Measurements from ENCODE around the gene IMMP2L. TPM values are rescaled to one million over a fixed set of nuclear protein-coding genes. Genes with fewer than 3 reads are reported as not detected.

IMMP2L gene
- total and polyA plus RNA-seq, 2 of the 4 experiments (the other 2 are of a cell fraction), result 5.8 to 9.3 TPM

DNA sequence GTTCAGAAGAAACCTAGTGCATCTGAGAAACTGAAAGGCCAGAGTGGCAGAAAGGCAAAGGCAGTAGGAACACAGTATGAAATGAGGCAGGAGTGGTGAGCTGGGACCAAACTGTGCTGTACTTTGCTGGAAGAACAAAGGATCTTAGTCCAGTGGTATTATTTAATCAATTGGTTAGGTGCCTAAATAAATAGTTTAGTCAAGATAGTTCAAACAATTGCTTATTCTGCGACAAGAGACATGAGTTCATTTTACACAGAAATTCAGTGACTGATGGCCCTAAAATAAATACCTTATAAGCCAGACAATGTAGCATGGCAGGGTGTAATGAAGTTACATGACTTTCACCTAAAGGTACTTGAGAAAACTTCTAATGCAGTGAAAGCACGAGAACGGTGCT is 653.2 kb downstream of the IMMP2L start:
- no peak overlapping the region for H2BK15ac ChIP-seq (ENCODE audit: low read depth, low read length)
- ChIA-PET CTCF (no interaction called here), POLR2A (ENCODE audit: unreplicated experiment) (no interaction called here)
- no peak overlapping the region for H2BK120ac ChIP-seq (ENCODE audit: low read depth, low read length)
- WGBS, 2 experiments (ENCODE audit: extremely low coverage in 2 of 2, insufficient read length in 1 of 2), result no CpG with 5 or more reads among the region's 3 CpGs
- H3K79me1 ChIP-seq (ENCODE audit: low read depth in 1 of 2, low read length in 2 of 2), result no peaks in the 10 kb centered on the region
- H3K9me1 ChIP-seq (ENCODE audit: insufficient read depth, low read length), result no peaks in the 10 kb centered on the region; the same call in 1 of the 2 replicates
- no peaks in the 10 kb centered on the region for H3K36me3 ChIP-seq (ENCODE audit: control insufficient read depth, insufficient read depth, low read length)
- H2BK5ac ChIP-seq (ENCODE audit: low read depth, low read length, poor library complexity, severe bottlenecking), result no peak overlapping the region
- no peak overlapping the region for H2AK9ac ChIP-seq (replicated peaks; ENCODE audit: low read depth, low read length, poor library complexity)
- H4K5ac ChIP-seq (ENCODE audit: low read depth, low read length), result no peak overlapping the region
- H3K9ac ChIP-seq (ENCODE audit: low read depth, low read length), result no peak overlapping the region
- H4K91ac ChIP-seq (ENCODE audit: insufficient read depth, low read depth, low read length), result no peak overlapping the region
- DNase-seq (no peak), ATAC-seq (ENCODE audit: low read depth) (no peak)
- no peak overlapping the region for H3K27ac ChIP-seq (ENCODE audit: insufficient read depth, low read length)
- BruUV-seq (replicated peaks), result no TSS peak
- dilution Hi-C loops (cut with HindIII; ENCODE audit: low sequenced_read_pairs, unreplicated experiment) (no loop called here), intact Hi-C loops (cut with micrococcal nuclease) (no loop called here), in situ Hi-C loops (cut with MboI; ENCODE audit: low sequenced_read_pairs) (no loop called here)
- H3K14ac ChIP-seq (replicated peaks; ENCODE audit: low read depth, low read length), result no peak overlapping the region
- H3K27me3 ChIP-seq (ENCODE audit: control insufficient read depth, insufficient read depth, low read length), result no peaks in the 10 kb centered on the region
- H3K9me3 ChIP-seq (ENCODE audit: control insufficient read depth, insufficient read depth, low read length), result no peaks in the 10 kb centered on the region
- H2AFZ ChIP-seq (replicated peaks; ENCODE audit: low read length, poor library complexity), result no peak overlapping the region
- TF ChIP-seq, protein P1, sequence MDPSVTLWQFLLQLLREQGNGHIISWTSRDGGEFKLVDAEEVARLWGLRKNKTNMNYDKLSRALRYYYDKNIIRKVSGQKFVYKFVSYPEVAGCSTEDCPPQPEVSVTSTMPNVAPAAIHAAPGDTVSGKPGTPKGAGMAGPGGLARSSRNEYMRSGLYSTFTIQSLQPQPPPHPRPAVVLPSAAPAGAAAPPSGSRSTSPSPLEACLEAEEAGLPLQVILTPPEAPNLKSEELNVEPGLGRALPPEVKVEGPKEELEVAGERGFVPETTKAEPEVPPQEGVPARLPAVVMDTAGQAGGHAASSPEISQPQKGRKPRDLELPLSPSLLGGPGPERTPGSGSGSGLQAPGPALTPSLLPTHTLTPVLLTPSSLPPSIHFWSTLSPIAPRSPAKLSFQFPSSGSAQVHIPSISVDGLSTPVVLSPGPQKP (IDR thresholded peaks at IDR 0.05; ENCODE audit: borderline replicate concordance, low read depth, low read length), result no peak
- TF ChIP-seq, protein P2, sequence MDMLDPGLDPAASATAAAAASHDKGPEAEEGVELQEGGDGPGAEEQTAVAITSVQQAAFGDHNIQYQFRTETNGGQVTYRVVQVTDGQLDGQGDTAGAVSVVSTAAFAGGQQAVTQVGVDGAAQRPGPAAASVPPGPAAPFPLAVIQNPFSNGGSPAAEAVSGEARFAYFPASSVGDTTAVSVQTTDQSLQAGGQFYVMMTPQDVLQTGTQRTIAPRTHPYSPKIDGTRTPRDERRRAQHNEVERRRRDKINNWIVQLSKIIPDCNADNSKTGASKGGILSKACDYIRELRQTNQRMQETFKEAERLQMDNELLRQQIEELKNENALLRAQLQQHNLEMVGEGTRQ (IDR thresholded peaks at IDR 0.05; ENCODE audit: low read depth, low read length), result no peak
- TF ChIP-seq CEBPB (IDR thresholded peaks at IDR 0.05; ENCODE audit: low read depth, low read length) (no peak), BHLHE40 (IDR thresholded peaks at IDR 0.05; ENCODE audit: low read depth, low read length) (no peak), RAD21 (IDR thresholded peaks at IDR 0.05; ENCODE audit: low read length) (no peak), RFX5 (IDR thresholded peaks at IDR 0.05; ENCODE audit: low read depth, low read length) (no peak), POLR2A (IDR thresholded peaks at IDR 0.05; ENCODE audit: low read depth, low read length) (no peak), MAZ (IDR thresholded peaks at IDR 0.05; ENCODE audit: borderline replicate concordance, low read depth, low read length) (no peak), NFE2L2 (IDR thresholded peaks at IDR 0.05; ENCODE audit: low read depth, low read length) (no peak), SMC3 (IDR thresholded peaks at IDR 0.05; ENCODE audit: low read depth, low read length) (no peak), FOS (IDR thresholded peaks at IDR 0.05; ENCODE audit: low read depth, low read length) (no peak), RCOR1 (IDR thresholded peaks at IDR 0.05; ENCODE audit: insufficient replicate concordance, low read length) (no peak), MXI1 (IDR thresholded peaks at IDR 0.05; ENCODE audit: borderline replicate concordance, low read depth, low read length) (no peak), CHD1 (IDR thresholded peaks at IDR 0.05; ENCODE audit: low read depth, low read length) (no peak)
- TF ChIP-seq, protein P3, sequence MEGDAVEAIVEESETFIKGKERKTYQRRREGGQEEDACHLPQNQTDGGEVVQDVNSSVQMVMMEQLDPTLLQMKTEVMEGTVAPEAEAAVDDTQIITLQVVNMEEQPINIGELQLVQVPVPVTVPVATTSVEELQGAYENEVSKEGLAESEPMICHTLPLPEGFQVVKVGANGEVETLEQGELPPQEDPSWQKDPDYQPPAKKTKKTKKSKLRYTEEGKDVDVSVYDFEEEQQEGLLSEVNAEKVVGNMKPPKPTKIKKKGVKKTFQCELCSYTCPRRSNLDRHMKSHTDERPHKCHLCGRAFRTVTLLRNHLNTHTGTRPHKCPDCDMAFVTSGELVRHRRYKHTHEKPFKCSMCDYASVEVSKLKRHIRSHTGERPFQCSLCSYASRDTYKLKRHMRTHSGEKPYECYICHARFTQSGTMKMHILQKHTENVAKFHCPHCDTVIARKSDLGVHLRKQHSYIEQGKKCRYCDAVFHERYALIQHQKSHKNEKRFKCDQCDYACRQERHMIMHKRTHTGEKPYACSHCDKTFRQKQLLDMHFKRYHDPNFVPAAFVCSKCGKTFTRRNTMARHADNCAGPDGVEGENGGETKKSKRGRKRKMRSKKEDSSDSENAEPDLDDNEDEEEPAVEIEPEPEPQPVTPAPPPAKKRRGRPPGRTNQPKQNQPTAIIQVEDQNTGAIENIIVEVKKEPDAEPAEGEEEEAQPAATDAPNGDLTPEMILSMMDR (conservative IDR thresholded peaks at IDR 0.05; ENCODE audit: low read depth, low read length), result no peak
- no peak overlapping the region for H3K23ac ChIP-seq (ENCODE audit: low read depth, low read length)
- H3K18ac ChIP-seq (ENCODE audit: low read depth, low read length), result no peak overlapping the region
- no peak overlapping the region for H2BK20ac ChIP-seq (ENCODE audit: low read depth, low read length)
- H3K4me1 ChIP-seq (ENCODE audit: control insufficient read depth, insufficient read depth, low read length), result no peaks in the 10 kb centered on the region; the same call in 1 of the 2 replicates
- H2AK5ac ChIP-seq (ENCODE audit: low read depth, low read length), result no peak overlapping the region
- H3K4me3 ChIP-seq (ENCODE audit: insufficient read depth, low read depth, low read length), result no peak overlapping the region
- no peak overlapping the region for H3K4me2 ChIP-seq (ENCODE audit: low read depth, low read length)
- H3K4ac ChIP-seq (ENCODE audit: low read depth, low read length), result no peak overlapping the region
- H3K56ac ChIP-seq (ENCODE audit: extremely low read depth, insufficient read depth, low read length), result no peak overlapping the region
- no peaks in the 10 kb centered on the region for H4K20me1 ChIP-seq (ENCODE audit: insufficient read depth, low read length)
- no peak overlapping the region for H4K8ac ChIP-seq (ENCODE audit: low read depth in 2 of 2, low read length in 2 of 2)
